ENCODE results near the gene GAS7. TPM values are rescaled to one million over a fixed set of nuclear protein-coding genes. Genes with fewer than 3 reads are reported as not detected.

Gene GAS7
- total RNA-seq, 2 experiments from 2014 or later = 1.6 to 2.1 TPM

DNA sequence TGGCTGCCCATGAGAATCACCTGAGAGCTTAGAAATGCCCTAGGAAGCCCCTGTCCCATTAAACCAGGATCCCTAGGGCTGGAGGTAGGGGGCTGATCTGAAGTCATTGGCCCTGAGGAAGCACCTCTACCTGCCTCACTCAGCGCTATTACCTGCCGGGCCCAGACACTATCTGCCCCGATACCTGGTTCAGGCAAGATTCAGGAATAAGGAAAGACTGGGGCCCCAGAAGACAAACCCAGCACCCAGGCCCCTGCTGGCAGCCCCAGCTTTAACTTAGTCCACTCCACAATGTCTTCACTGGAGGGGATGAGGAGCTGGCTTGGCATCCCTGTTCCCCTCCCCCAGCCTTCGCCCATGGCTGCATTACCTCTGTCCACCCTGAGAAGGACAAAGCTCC lies 126.3 kb downstream of the GAS7 start:
- Mint-ChIP-seq H3K9me3 (no peaks in the 10 kb centered on the region), H3K27ac (no peak overlapping the region), H3K4me1 (ENCODE audit: low read depth) (no peaks in the 10 kb centered on the region), H3K27me3 (no peaks in the 10 kb centered on the region), H3K36me3 (ENCODE audit: low read depth) (no peaks in the 10 kb centered on the region), H3K4me3 (no peak overlapping the region)
- DNase-seq (no peak), ATAC-seq (no peak)
- POLR2A ChIA-PET = no interaction called here
- CTCF ChIA-PET = no interaction called here
- intact Hi-C loops (cut with micrococcal nuclease) = loop anchor here (10.0 kb wide), 2 partner anchors 53 to 153 kb away; no protein-coding TSS in a partner anchor
- TF ChIP-seq, protein P1, sequence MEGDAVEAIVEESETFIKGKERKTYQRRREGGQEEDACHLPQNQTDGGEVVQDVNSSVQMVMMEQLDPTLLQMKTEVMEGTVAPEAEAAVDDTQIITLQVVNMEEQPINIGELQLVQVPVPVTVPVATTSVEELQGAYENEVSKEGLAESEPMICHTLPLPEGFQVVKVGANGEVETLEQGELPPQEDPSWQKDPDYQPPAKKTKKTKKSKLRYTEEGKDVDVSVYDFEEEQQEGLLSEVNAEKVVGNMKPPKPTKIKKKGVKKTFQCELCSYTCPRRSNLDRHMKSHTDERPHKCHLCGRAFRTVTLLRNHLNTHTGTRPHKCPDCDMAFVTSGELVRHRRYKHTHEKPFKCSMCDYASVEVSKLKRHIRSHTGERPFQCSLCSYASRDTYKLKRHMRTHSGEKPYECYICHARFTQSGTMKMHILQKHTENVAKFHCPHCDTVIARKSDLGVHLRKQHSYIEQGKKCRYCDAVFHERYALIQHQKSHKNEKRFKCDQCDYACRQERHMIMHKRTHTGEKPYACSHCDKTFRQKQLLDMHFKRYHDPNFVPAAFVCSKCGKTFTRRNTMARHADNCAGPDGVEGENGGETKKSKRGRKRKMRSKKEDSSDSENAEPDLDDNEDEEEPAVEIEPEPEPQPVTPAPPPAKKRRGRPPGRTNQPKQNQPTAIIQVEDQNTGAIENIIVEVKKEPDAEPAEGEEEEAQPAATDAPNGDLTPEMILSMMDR (IDR thresholded peaks at IDR 0.05) = no peak

DNA sequence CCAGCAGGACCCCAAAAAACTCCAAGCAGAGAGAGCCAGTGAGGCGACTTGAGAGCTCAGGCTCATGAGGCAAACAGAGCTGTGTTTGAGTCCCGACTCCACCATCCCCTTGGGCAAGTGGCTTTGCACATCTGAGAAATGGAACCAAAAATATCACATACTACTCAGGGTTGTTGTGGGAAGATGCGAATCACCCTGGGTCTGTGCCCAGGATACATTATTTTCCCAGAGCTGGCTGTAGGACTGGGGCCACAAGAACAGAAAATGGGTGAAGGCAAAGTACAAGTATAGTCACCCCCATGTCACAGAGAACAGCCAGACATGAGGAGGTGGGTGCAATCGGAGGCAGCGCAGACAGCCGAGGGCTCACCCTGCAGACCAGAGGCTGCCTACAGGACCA lies 127.3 kb downstream of the GAS7 start:
- CTCF ChIA-PET = no interaction called here
- no peak overlapping the region for H3K27ac Mint-ChIP-seq
- DNase-seq = no peak
- POLR2A ChIA-PET = no interaction called here
- H3K4me1 Mint-ChIP-seq (ENCODE audit: low read depth) = no peaks in the 10 kb centered on the region
- intact Hi-C loops (cut with micrococcal nuclease) = loop anchor here (10.0 kb wide), 2 partner anchors 54 to 154 kb away; no protein-coding TSS in a partner anchor
- H3K4me3 Mint-ChIP-seq = no peak overlapping the region
- no peaks in the 10 kb centered on the region for H3K36me3 Mint-ChIP-seq (ENCODE audit: low read depth)
- no peaks in the 10 kb centered on the region for H3K27me3 Mint-ChIP-seq
- ATAC-seq = no peak
- TF ChIP-seq, protein P1 (IDR thresholded peaks at IDR 0.05) = no peak
- no peaks in the 10 kb centered on the region for H3K9me3 Mint-ChIP-seq

DNA sequence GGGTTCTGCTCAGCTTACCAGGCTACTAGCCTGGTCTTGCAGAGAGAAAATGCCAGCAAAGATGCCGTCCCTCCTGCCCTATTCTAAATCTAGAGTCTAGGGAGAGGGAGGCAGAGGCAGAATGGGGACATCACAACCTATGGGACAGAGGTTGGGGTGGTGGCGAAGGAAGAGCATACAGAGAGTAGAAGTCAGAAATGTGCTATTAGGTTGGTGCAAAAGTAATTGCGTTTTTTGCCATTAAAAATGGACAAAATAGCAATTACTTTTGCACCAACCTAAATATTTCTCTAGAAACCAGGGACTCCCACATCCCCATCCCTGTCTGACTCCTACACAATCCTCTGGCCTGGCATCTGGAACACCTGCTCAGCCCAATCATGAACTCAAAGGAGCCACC lies 127.7 kb downstream of the GAS7 start:
- H3K36me3 Mint-ChIP-seq (ENCODE audit: low read depth) = no peaks in the 10 kb centered on the region
- POLR2A ChIA-PET = no interaction called here
- ATAC-seq (no peak), DNase-seq (no peak)
- intact Hi-C loops (cut with micrococcal nuclease) = loop anchor here (10.0 kb wide), 2 partner anchors 54 to 154 kb away; no protein-coding TSS in a partner anchor
- CTCF ChIA-PET = no interaction called here
- no peaks in the 10 kb centered on the region for H3K27me3 Mint-ChIP-seq
- no peak overlapping the region for H3K4me3 Mint-ChIP-seq
- no peaks in the 10 kb centered on the region for H3K9me3 Mint-ChIP-seq
- TF ChIP-seq, protein P1 (IDR thresholded peaks at IDR 0.05) = no peak
- no peaks in the 10 kb centered on the region for H3K4me1 Mint-ChIP-seq (ENCODE audit: low read depth)
- H3K27ac Mint-ChIP-seq = no peak overlapping the region

DNA sequence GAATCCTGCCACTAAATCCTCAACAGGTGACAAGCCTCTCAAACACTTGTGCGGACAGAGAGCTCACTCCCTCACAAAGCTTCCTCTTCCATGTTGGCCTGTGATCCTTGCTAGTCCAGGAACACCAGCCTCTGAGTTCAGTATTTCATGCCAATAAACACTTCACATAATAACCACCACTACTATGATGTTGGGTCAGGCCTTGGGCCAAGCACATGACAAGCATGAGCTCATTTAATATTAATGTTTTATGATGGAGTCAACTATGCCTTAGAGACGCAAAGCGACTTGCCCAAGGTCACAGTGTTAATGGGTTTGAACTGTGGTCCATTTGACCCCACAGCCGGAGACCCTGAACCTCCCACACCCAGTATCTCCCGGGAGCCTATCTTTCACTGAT lies 129.1 kb downstream of the GAS7 start:
- POLR2A ChIA-PET = no interaction called here

DNA sequence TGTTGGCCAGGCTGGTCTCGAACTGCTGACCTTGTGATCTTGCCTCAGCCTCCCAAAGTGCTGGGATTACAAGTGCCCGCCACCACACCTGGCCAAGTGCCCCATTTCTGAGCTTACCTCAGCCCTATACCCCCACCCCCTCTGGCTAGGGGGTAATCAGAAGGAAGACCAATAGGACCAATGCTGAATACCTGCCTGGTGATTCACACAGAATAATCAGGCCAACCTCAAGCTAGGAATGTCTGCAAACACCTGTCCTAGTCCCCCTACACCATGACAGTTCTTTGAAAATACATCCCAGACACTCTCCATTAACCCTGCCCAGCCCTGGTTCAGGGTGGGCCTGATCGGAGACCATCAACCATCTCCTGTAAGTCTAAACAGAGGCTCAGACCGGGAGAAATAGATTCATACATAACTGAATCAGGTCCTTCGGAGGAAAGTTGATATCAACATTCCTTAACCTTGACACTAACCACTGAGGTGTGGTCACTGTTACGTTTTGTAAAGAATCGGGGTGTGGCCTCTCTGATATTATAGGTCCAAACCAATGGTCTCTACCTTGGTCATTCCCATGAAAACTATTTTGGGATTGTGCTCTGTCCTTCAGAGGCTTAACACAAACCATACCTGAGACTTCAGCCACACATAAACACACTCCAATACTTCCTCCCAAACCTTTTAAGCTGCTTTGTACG lies 130.8 kb downstream of the GAS7 start:
- Mint-ChIP-seq H3K27ac (no peak overlapping the region), H3K4me1 (ENCODE audit: low read depth) (peaks cover 14% of the 10 kb centered on the region), H3K36me3 (ENCODE audit: low read depth) (no peaks in the 10 kb centered on the region), H3K27me3 (no peaks in the 10 kb centered on the region), H3K4me3 (no peak overlapping the region), H3K9me3 (peaks cover 5% of the 10 kb centered on the region)
- CTCF ChIA-PET = no interaction called here
- intact Hi-C loops (cut with micrococcal nuclease) = no loop called here
- DNase-seq = no peak
- no peak for ATAC-seq
- POLR2A ChIA-PET = interaction anchor here (0.5 kb wide), 1 partner anchor 1908 kb away, joined by 3 read pairs; no protein-coding TSS in a partner anchor
- TF ChIP-seq, protein P1 (IDR thresholded peaks at IDR 0.05) = no peak

More for the DNA sequence above, 129.1 kb downstream of the GAS7 start:
- DNase-seq = no peak
- no peak for ATAC-seq
- CTCF ChIA-PET = no interaction called here
- H3K36me3 Mint-ChIP-seq (ENCODE audit: low read depth) = no peaks in the 10 kb centered on the region
- peaks cover 5% of the 10 kb centered on the region for H3K9me3 Mint-ChIP-seq
- TF ChIP-seq, protein P1 (IDR thresholded peaks at IDR 0.05) = no peak
- intact Hi-C loops (cut with micrococcal nuclease) = no loop called here
- H3K27ac Mint-ChIP-seq = no peak overlapping the region
- H3K4me1 Mint-ChIP-seq (ENCODE audit: low read depth) = no peaks in the 10 kb centered on the region
- no peak overlapping the region for H3K4me3 Mint-ChIP-seq
- H3K27me3 Mint-ChIP-seq = no peaks in the 10 kb centered on the region
